ENCODE results near the gene UQCR10. TPM values are rescaled to one million over a fixed set of nuclear protein-coding genes. Genes with fewer than 3 reads are reported as not detected.

Gene UQCR10
- total RNA-seq, 1 donor, result 52.1 TPM

DNA sequence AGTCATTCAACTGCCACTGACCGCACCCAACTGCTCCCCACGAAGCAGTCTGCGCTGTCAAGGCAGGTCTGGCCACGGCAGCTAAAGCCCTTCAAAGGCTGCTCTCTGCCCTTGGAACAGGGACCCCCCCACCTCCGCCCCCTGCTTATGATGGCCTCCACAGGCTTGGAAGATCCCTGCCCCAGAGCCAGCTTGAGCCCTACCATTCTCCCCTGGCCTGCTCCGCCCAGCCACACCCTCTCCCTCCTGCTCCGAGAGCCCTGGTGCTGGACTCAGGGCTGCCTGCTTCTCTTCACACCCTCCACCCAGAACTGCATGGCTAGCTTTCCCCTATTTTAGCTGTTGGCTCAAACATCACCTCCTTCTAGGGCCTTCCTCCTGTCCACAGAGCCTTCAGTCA, 19.3 kb upstream of the UQCR10 start:
- no peak overlapping the region for H3K27ac ChIP-seq (ENCODE audit: low read depth, low read length)
- TF ChIP-seq CTCF (IDR thresholded peaks at IDR 0.05; ENCODE audit: extremely low read depth, low read depth, low read length), result no peak
- no peaks in the 10 kb centered on the region for H3K36me3 ChIP-seq (ENCODE audit: insufficient read depth, low read length)
- no peak overlapping the region for H3K4me3 ChIP-seq (ENCODE audit: insufficient read depth, low read length)
- DNase-seq (ENCODE audit: insufficient read length, low spot score, missing footprints), result peak; percentile 30
- no peaks in the 10 kb centered on the region for H3K79me2 ChIP-seq (ENCODE audit: insufficient read depth, low read length)
- no peaks in the 10 kb centered on the region for H3K9me3 ChIP-seq (ENCODE audit: low read depth, low read length)
- no peak overlapping the region for H3K4me2 ChIP-seq (ENCODE audit: insufficient read depth, low read length)
- peaks cover 3% of the 10 kb centered on the region for H4K20me1 ChIP-seq (ENCODE audit: insufficient read depth, low read length)
- no peaks in the 10 kb centered on the region for H3K27me3 ChIP-seq (ENCODE audit: insufficient read depth, low read length)
- H2AFZ ChIP-seq (ENCODE audit: low read length), result no peak overlapping the region
- peaks cover 12% of the 10 kb centered on the region for H3K4me1 ChIP-seq (ENCODE audit: insufficient read depth, low read length)

GRCh38 chr22:29748248-29748893, 18.8 kb upstream of the UQCR10 start:
- no peaks in the 10 kb centered on the region for H3K9me3 ChIP-seq (ENCODE audit: low read depth, low read length)
- DNase-seq (ENCODE audit: insufficient read length, low spot score, missing footprints), result no peak
- no peak overlapping the region for H3K27ac ChIP-seq (ENCODE audit: low read depth, low read length)
- no peaks in the 10 kb centered on the region for H3K79me2 ChIP-seq (ENCODE audit: insufficient read depth, low read length)
- H2AFZ ChIP-seq (ENCODE audit: low read length), result no peak overlapping the region
- H3K36me3 ChIP-seq (ENCODE audit: insufficient read depth, low read length), result no peaks in the 10 kb centered on the region
- peaks cover 12% of the 10 kb centered on the region for H3K4me1 ChIP-seq (ENCODE audit: insufficient read depth, low read length)
- H3K4me3 ChIP-seq (ENCODE audit: insufficient read depth, low read length), result no peak overlapping the region
- H3K27me3 ChIP-seq (ENCODE audit: insufficient read depth, low read length), result no peaks in the 10 kb centered on the region
- no peak for TF ChIP-seq CTCF (IDR thresholded peaks at IDR 0.05; ENCODE audit: extremely low read depth, low read depth, low read length)
- no peak overlapping the region for H3K4me2 ChIP-seq (ENCODE audit: insufficient read depth, low read length)
- peaks cover 3% of the 10 kb centered on the region for H4K20me1 ChIP-seq (ENCODE audit: insufficient read depth, low read length)

- Histone ChIP-seq H3K9me3 (ENCODE audit: low read depth, low read length) (no peaks in the 10 kb centered on the region), H3K4me1 (ENCODE audit: insufficient read depth, low read length) (peaks cover 5% of the 10 kb centered on the region)
- no peak for DNase-seq (ENCODE audit: insufficient read length, low spot score, missing footprints)
These were observed 17.1 kb upstream of the UQCR10 start for GRCh38 chr22:29750029-29750428.

More at GRCh38 chr22:29750029-29750428, 17.1 kb upstream of the UQCR10 start:
- Histone ChIP-seq H3K4me3 (ENCODE audit: insufficient read depth, low read length) (no peak overlapping the region), H3K27ac (ENCODE audit: low read depth, low read length) (no peak overlapping the region), H2AFZ (ENCODE audit: low read length) (no peak overlapping the region), H3K27me3 (ENCODE audit: insufficient read depth, low read length) (no peaks in the 10 kb centered on the region), H4K20me1 (ENCODE audit: insufficient read depth, low read length) (no peaks in the 10 kb centered on the region), H3K79me2 (ENCODE audit: insufficient read depth, low read length) (no peaks in the 10 kb centered on the region), H3K4me2 (ENCODE audit: insufficient read depth, low read length) (no peak overlapping the region), H3K36me3 (ENCODE audit: insufficient read depth, low read length) (no peaks in the 10 kb centered on the region)
- TF ChIP-seq CTCF (IDR thresholded peaks at IDR 0.05; ENCODE audit: extremely low read depth, low read depth, low read length), result no peak

Measured in osteoblast (primary cell).